HG03039 (cell line): ENCODE measurements around the gene C1orf116.

Source experiments
- ATAC-seq: cut with Tn5 transposase; IDR thresholded peaks from one replicate; pipeline ENCODE4 v1.9.1; 2021; ENCODE audit warnings: mild to moderate bottlenecking, moderate library complexity; ENCODE audit not compliant: unreplicated experiment

C1orf116 gene

GRCh38 chr1:207035877-207036551 lies 3.5 kb upstream of the C1orf116 start:
- ATAC-seq = no peak

- ATAC-seq = no peak
These were observed 2.4 kb upstream of the C1orf116 start for GRCh38 chr1:207034998-207035397.

GRCh38 chr1:207034208-207034607 lies 1.7 kb upstream of the C1orf116 start:
- no peak for ATAC-seq

GRCh38 chr1:207033302-207033701 lies 746 bp upstream of the C1orf116 start:
- no peak for ATAC-seq

GRCh38 chr1:207031632-207032264 lies 808 bp downstream of the C1orf116 start:
- no peak for ATAC-seq

GRCh38 chr1:207031016-207031415 lies 1.5 kb downstream of the C1orf116 start:
- no peak for ATAC-seq

GRCh38 chr1:207030522-207031009 lies 2.0 kb downstream of the C1orf116 start:
- no peak for ATAC-seq

- ATAC-seq = no peak
These were observed 2.6 kb downstream of the C1orf116 start for GRCh38 chr1:207029701-207030521.

- ATAC-seq = no peak
These were observed 3.5 kb downstream of the C1orf116 start for GRCh38 chr1:207028884-207029650.

DNA sequence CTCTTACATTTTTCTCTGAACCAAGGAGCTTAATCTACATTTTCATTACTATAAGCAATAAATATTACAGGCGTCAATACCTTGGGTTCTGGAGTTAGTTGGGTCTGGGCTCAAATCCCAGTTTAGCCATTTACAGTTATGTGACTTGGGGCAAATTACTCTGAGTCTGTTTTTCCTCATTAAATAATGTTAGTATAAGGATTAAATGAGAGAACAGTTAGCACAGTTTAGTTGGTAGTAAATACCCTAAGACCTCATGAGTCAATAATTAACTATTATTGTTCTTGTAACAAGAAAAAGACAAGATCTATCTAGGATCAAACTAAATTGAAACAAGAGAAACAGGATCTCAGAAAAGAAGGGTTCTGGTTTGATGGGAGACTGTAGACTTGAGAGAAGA lies 4.6 kb downstream of the C1orf116 start:
- ATAC-seq = no peak

GRCh38 chr1:207027206-207027777 lies 5.3 kb downstream of the C1orf116 start:
- no peak for ATAC-seq

DNA sequence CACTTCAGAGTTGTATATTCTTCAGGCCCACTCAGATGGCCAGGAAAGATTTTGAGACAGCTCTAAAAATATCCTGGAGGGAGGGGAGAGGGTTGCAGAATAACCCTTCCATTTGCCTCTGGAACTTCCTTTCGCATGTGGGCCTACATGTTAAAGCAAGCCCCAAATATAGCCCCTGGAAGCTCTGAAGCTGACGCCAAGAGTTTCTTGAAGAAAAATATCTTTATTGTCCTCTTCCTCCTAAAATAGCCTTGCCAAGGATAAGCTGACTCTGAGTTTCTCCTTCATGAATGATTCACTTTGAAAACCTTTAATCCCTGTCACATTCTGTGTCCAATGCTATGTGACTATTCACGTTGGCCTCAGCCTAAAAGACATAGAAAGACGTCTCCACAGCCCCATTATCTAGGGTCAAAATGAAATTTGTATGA lies 6.4 kb downstream of the C1orf116 start:
- no peak for ATAC-seq

DNA sequence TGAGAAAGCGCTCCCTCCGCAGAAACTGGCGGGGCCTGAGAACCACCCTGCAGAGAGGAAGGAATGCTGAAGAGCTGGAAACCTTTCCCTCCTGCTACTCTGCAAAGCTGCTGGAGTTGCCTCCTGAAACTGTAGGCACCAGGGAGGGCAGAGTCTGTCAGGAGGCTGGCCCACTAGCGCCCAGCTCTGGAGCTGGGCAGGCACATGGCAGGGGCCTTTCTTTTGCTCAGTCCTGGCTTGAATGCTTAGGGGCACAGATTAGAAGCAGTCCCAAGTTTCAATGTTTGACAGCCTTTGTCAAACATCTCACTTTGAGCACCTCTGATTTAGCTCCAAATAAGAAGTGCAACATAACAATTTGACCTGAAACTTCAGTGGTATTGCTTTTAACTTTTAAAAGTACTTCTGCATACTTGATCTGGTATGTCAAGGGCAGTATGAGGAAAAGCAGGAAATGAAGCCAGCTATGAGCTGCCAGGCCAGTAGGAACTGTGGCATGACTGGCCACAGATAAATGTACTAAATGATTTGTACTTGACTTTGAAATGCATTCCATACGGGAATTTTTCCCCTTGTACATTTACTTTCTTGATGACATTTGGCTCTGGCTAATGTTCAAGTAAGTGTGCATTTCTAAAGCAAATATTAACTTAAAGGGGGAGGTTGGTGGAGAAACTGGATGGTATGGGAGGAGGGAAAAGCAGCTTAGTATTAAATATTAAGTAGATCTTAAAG lies 7.2 kb downstream of the C1orf116 start:
- no peak for ATAC-seq

GRCh38 chr1:207024202-207025145 lies 8.1 kb downstream of the C1orf116 start:
- no peak for ATAC-seq

DNA sequence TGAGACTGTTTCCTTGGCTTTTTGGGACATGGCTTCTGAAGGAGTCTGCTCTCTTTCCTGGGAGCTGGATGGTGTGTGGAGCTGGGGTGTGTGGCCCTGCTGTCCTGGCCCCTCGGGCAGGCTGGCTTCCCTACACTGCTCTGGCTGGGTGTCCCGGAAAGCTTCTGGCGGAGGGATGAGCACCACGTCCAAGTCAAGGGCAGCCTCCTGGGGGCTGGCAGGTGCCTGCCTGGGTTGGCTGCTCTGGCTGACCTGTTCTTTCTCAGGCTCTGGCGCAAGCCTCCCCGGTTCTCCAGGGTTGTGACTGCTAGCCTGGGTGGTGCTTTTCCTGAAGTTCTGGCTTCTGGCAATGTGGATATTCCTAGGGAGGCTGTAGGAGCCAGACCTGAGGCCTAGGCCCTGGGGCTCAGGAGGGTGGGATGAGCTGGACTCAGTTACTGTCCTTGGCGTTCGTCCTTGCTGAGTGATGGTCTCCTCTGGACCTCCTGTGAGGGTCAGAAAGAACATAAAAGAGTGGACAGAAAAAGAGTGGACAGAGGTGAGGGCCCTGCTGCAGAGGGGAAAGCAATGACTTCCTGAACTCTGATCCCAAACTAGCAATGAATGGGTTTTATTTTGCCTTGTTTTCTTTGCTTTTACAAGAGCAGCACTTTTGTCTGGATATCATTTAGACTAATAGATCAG lies 9.4 kb downstream of the C1orf116 start:
- ATAC-seq = no peak

DNA sequence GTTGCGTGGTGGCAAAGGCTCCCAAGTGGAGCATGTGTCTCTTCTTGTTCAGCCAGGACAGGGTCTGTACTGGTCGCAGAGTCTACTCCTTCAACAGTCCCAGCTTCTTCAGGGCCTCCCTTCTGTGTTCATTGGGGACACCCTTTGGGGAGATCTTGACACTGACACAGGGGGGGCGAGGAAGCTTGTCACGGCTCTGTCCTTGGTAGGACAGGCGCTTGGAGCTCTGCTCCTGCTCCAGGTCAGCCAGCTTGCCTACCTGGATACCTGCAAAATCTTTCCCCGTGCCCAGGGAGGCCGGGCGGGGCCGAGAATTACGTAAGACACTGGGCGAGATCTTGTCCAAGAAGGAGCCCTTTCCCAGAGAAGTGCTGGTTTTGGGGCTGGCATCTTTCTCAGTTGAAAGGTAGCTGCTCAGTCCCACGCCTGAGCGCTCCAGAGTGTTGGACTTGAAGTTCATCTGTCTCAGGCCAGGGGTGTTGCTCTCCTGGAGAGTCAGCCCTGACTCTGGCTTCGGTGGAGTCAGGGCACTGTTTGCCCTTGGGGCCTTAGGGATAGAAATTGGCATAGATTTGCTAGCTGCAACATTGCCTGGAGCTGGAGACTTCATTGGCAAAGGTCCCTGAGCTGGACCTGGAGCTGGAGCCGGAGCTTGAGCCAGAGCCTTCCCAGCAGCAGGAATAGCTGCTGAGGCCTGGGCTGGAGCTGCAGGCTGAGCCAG lies 10.5 kb downstream of the C1orf116 start:
- no peak for ATAC-seq

GRCh38 chr1:207021139-207021861 lies 11.3 kb downstream of the C1orf116 start:
- no peak for ATAC-seq
